GM23338 (cell line): ENCODE data around the gene TPM3. TPM values are rescaled to one million over a fixed set of nuclear protein-coding genes. Genes with fewer than 3 reads are reported as not detected.
"Not testable (repeated sequence)": the region's sequence is repeated elsewhere in the genome, so short reads cannot be mapped to it uniquely, and the experiment has no call there.

Source experiments
- ATAC-seq: fragments of 200-7000 bp; cut with Tn5 transposase; 3 replicates; pipeline ENCODE4 v1.9.1; 2020
- DNase-seq: peaks from one replicate; pipeline ENCODE4 v3.0.0-alpha.2; 2015; ENCODE audit warnings: low spot score
- H2AFZ ChIP-seq: fragments of 200-600 bp; sonication (generic); 2 replicates; pipeline ENCODE4 v1.8.0; 2016; ENCODE audit warnings: antibody characterized with exemption, mild to moderate bottlenecking, moderate library complexity
- H3F3A ChIP-seq: fragments of 200-600 bp; sonication (generic); replicated peaks from 2 replicates; pipeline ENCODE4 v1.8.0; 2017; ENCODE audit warnings: antibody characterized with exemption, mixed run types, low read depth
- H3K27ac ChIP-seq: fragments of 200-600 bp; sonication (generic); 2 replicates; pipeline ENCODE4 v1.6.1; 2016; ENCODE audit warnings: low read depth
- H3K27me3 ChIP-seq: fragments of 200-600 bp; sonication (generic); 2 replicates; pipeline ENCODE4 v1.8.0; 2016; ENCODE audit warnings: mild to moderate bottlenecking, mixed run types, moderate library complexity; ENCODE audit not compliant: insufficient read depth
- H3K36me3 ChIP-seq: fragments of 200-600 bp; sonication (generic); 2 replicates; pipeline ENCODE4 v1.8.0; 2016; ENCODE audit warnings: mild to moderate bottlenecking; ENCODE audit not compliant: insufficient read depth
- H3K4me1 ChIP-seq: fragments of 200-600 bp; sonication (generic); 2 replicates; pipeline ENCODE4 v1.8.0; 2016; ENCODE audit warnings: mild to moderate bottlenecking, moderate library complexity; ENCODE audit not compliant: insufficient read depth
- H3K4me2 ChIP-seq: fragments of 200-600 bp; sonication (generic); 2 replicates; pipeline ENCODE4 v1.7.1; 2017; ENCODE audit warnings: mixed run types
- H3K4me3 ChIP-seq: fragments of 200-600 bp; sonication (generic); 2 replicates; pipeline ENCODE4 v1.6.1; 2016; ENCODE audit warnings: mixed run types
- H3K79me2 ChIP-seq: fragments of 200-600 bp; sonication (generic); replicated peaks from 2 replicates; pipeline ENCODE4 v1.8.0; 2017; ENCODE audit warnings: mild to moderate bottlenecking; ENCODE audit not compliant: insufficient read depth
- H3K9me2 ChIP-seq: fragments of 200-600 bp; sonication (generic); 2 replicates; pipeline ENCODE4 v1.8.0; 2017; ENCODE audit not compliant: insufficient read depth
- H4K20me1 ChIP-seq: fragments of 200-600 bp; sonication (generic); replicated peaks from 2 replicates; pipeline ENCODE4 v1.8.0; 2017; ENCODE audit warnings: mild to moderate bottlenecking; ENCODE audit not compliant: insufficient read depth
- H3K27ac Mint-ChIP-seq: 2 replicates; pipeline ENCODE4 v1.8.0; 2020; ENCODE audit warnings: inconsistent platforms, mild to moderate bottlenecking, moderate library complexity, mixed read lengths
- H3K27me3 Mint-ChIP-seq: 3 replicates; pipeline ENCODE4 v1.8.0; 2022; ENCODE audit warnings: low read depth, mild to moderate bottlenecking, moderate library complexity, mixed read lengths, inconsistent platforms; ENCODE audit not compliant: insufficient read depth, poor library complexity
- H3K36me3 Mint-ChIP-seq: 3 replicates; pipeline ENCODE4 v1.8.0; 2021; ENCODE audit warnings: low read depth, mild to moderate bottlenecking, inconsistent platforms, moderate library complexity, mixed read lengths
- H3K4me1 Mint-ChIP-seq: 3 replicates; pipeline ENCODE4 v1.8.0; 2020; ENCODE audit warnings: mild to moderate bottlenecking, inconsistent platforms, mixed read lengths
- H3K4me3 Mint-ChIP-seq: 3 replicates; pipeline ENCODE4 v1.8.0; 2021; ENCODE audit warnings: moderate library complexity, mild to moderate bottlenecking, inconsistent platforms, mixed read lengths
- H3K9me3 Mint-ChIP-seq: 3 replicates; pipeline ENCODE4 v1.8.0; 2020; ENCODE audit warnings: moderate library complexity, mild to moderate bottlenecking, inconsistent platforms, mixed read lengths
- CREB1 ChIP-seq: fragments of 250-450 bp; sonication (Bioruptor Pico); IDR thresholded peaks from 2 replicates; pipeline ENCODE4 v1.5.0; 2020; ENCODE audit warnings: low read depth, mild to moderate bottlenecking, moderate library complexity
- EZH2 ChIP-seq: fragments of 200-600 bp; sonication (generic); IDR thresholded peaks from one replicate; pipeline ENCODE4 v1.8.0; 2017; ENCODE audit warnings: antibody characterized with exemption, mild to moderate bottlenecking, low read depth; ENCODE audit not compliant: unreplicated experiment
- NANOG ChIP-seq: IDR thresholded peaks from 2 replicates; pipeline ENCODE4 v1.6.1; 2016; ENCODE audit warnings: antibody characterized with exemption, borderline replicate concordance
- POLR2AphosphoS5 ChIP-seq: IDR thresholded peaks from 2 replicates; pipeline ENCODE4 v1.6.1; 2016; ENCODE audit warnings: antibody characterized with exemption, low read depth
- STAT1 ChIP-seq: IDR thresholded peaks from one replicate; pipeline ENCODE4 v1.6.1; 2016; ENCODE audit warnings: antibody characterized with exemption; ENCODE audit not compliant: unreplicated experiment
- ZNF331 ChIP-seq: fragments of 250-450 bp; sonication (Bioruptor Pico); IDR thresholded peaks from 2 replicates; pipeline ENCODE4 v1.5.0; 2020; ENCODE audit warnings: low read depth, mild to moderate bottlenecking, moderate library complexity
- polyA plus RNA-seq: library from polyadenylated mRNA; unstranded; fragments of >200 nt; fragmentation: Nextera tagmentation; extraction: Ambion mirVana; gene quantifications from 2 replicates; pipeline ENCODE4 v1.2.1, GENCODE V29; 2016
- total RNA-seq: library from RNA; depleted of rRNA; stranded (reverse); fragments of >200 nt; shearing (Covaris generic); gene quantifications from 2 replicates; pipeline ENCODE4 v1.2.3, GENCODE V29; 2014

Gene TPM3
- total and polyA plus RNA-seq, 2 experiments from 2014 or later = 544 to 747 TPM

GRCh38 chr1:154236855-154237254, 45.0 kb upstream of the TPM3 start:
- Mint-ChIP-seq H3K9me3 (no peaks in the 10 kb centered on the region), H3K4me3 (no peak overlapping the region), H3K27ac (no peak overlapping the region), H3K4me1 (no peaks in the 10 kb centered on the region), H3K27me3 (no peaks in the 10 kb centered on the region), H3K36me3 (peaks cover 94% of the 10 kb centered on the region)
- Histone ChIP-seq H3K4me2 (no peak overlapping the region), H2AFZ (no peak overlapping the region), H3K36me3 (peaks cover 89% of the 10 kb centered on the region), H4K20me1 (peaks cover 74% of the 10 kb centered on the region), H3K27ac (no peak overlapping the region), H3K79me2 (peaks cover 98% of the 10 kb centered on the region), H3K4me3 (no peak overlapping the region), H3K4me1 (no peaks in the 10 kb centered on the region), H3K9me2 (no peaks in the 10 kb centered on the region), H3F3A (peaks cover 19% of the 10 kb centered on the region), H3K27me3 (no peaks in the 10 kb centered on the region)
- no peak for DNase-seq
- TF ChIP-seq EZH2 = no peak
- no peak for ATAC-seq

GRCh38 chr1:154233127-154233526, 41.2 kb upstream of the TPM3 start:
- H3K9me3 Mint-ChIP-seq = not testable (repeated sequence)
- peaks cover 98% of the 10 kb centered on the region for H3K79me2 ChIP-seq

GRCh38 chr1:154231112-154231511, 39.2 kb upstream of the TPM3 start:
- H3K4me3 ChIP-seq, ATAC-seq, H3K4me3 Mint-ChIP-seq, H3K27me3 Mint-ChIP-seq, DNase-seq, H3K27ac ChIP-seq, H3K27me3 ChIP-seq, H3K4me2 ChIP-seq, H3K27ac Mint-ChIP-seq, H2AFZ ChIP-seq, H3K4me1 Mint-ChIP-seq, H3K9me3 Mint-ChIP-seq, H3K4me1 ChIP-seq, H3K9me2 ChIP-seq: not testable (repeated sequence)
- H3F3A ChIP-seq = peaks cover 13% of the 10 kb centered on the region; the same call in 1 of the 2 replicates
- H3K36me3 Mint-ChIP-seq = peaks cover 96% of the 10 kb centered on the region
- peaks cover 98% of the 10 kb centered on the region for H3K79me2 ChIP-seq
- H3K36me3 ChIP-seq = peaks cover 95% of the 10 kb centered on the region
- peaks cover 49% of the 10 kb centered on the region for H4K20me1 ChIP-seq

More at GRCh38 chr1:154233127-154233526, 41.2 kb upstream of the TPM3 start:
- DNase-seq, H3K4me2 ChIP-seq, H3K9me2 ChIP-seq, H3K27me3 ChIP-seq, H2AFZ ChIP-seq, H3K4me3 ChIP-seq, H3K27me3 Mint-ChIP-seq, ATAC-seq, H3K27ac ChIP-seq, H3K4me3 Mint-ChIP-seq, H3K4me1 ChIP-seq, H3K4me1 Mint-ChIP-seq: not testable (repeated sequence)
- Histone ChIP-seq H3K36me3 (peaks cover 97% of the 10 kb centered on the region), H3F3A (peaks cover 17% of the 10 kb centered on the region; the same call in 1 of the 2 replicates), H4K20me1 (peaks cover 56% of the 10 kb centered on the region)
- Mint-ChIP-seq H3K27ac (peak overlapping the region; percentile 85; the same call in 1 of the 2 replicates), H3K36me3 (peaks cover 96% of the 10 kb centered on the region)

- Histone ChIP-seq H3K79me2 (peaks cover 94% of the 10 kb centered on the region), H3K4me3 (no peak overlapping the region), H3F3A (no peaks in the 10 kb centered on the region; the same call in 1 of the 2 replicates), H4K20me1 (peaks cover 37% of the 10 kb centered on the region), H3K27me3 (no peaks in the 10 kb centered on the region), H3K36me3 (peaks cover 44% of the 10 kb centered on the region), H3K9me2 (no peaks in the 10 kb centered on the region), H3K4me1 (peaks cover 27% of the 10 kb centered on the region), H3K27ac (no peak overlapping the region), H3K4me2 (no peak overlapping the region), H2AFZ (no peak overlapping the region)
- no peak for DNase-seq
- TF ChIP-seq EZH2 (no peak), POLR2AphosphoS5 (no peak), ZNF331 (CRISPR knock-in tag) (no peak), STAT1 (no peak), NANOG (no peak), CREB1 (CRISPR knock-in tag) (no peak)
- Mint-ChIP-seq H3K4me1 (peaks cover 21% of the 10 kb centered on the region), H3K4me3 (no peak overlapping the region), H3K27me3 (peaks cover 6% of the 10 kb centered on the region), H3K36me3 (peaks cover 75% of the 10 kb centered on the region), H3K9me3 (peaks cover 4% of the 10 kb centered on the region; the same call in 2 of the 3 replicates), H3K27ac (peak overlapping the region; percentile 62; the same call in 1 of the 2 replicates)
- ATAC-seq = no peak
Measured at GRCh38 chr1:154225370-154225769, 33.5 kb upstream of the TPM3 start.
